HG03457 (cell line): ENCODE data around the gene SERINC1.

Source experiments
- ATAC-seq: cut with Tn5 transposase; IDR thresholded peaks from one replicate; pipeline ENCODE4 v1.9.1; 2021; ENCODE audit warnings: moderate number of reproducible peaks; ENCODE audit not compliant: unreplicated experiment

SERINC1 gene

GRCh38 chr6:122438975-122439374, 32.6 kb downstream of the SERINC1 start:
- ATAC-seq: no peak

- no peak for ATAC-seq
Measured at GRCh38 chr6:122432816-122433215, 38.8 kb downstream of the SERINC1 start.

DNA sequence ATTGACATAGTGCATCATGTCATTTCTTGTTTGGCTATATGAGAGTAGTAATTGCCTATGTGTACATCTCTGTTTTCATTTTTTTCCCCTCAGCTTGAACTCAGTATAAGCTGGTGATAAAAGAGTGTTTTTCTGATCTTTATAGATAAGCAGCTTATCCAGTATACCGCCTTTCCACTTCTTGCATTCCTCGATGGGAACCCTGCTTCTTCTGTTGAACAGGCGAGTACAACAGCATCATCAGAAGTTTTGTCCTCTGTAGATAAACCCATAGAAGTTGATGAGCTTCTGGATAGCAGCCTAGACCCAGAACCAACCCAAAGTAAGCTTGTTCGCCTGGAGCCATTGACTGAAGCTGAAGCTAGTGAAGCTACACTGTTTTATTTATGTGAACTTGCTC, 39.8 kb downstream of the SERINC1 start:
- ATAC-seq: no peak

GRCh38 chr6:122429323-122429722, 42.3 kb downstream of the SERINC1 start:
- no peak for ATAC-seq

DNA sequence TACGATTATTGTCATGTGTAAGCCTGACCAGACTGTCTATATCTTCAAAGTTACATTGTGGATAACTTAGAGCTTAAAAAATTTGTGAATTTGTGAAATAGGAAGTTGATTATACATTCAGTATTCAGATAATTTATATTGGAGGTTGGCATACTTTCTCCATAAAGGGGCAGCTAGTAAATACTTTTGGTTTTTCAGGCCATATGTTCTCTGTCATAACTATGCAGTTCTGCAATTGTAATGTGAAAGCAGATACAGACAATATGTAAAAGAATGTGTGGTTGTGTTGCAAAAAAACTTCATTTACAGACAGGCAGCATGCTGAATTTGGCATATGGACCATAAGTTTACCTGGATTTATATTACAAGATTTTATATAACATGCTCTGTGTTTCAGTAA, 42.8 kb downstream of the SERINC1 start:
- ATAC-seq: no peak

DNA sequence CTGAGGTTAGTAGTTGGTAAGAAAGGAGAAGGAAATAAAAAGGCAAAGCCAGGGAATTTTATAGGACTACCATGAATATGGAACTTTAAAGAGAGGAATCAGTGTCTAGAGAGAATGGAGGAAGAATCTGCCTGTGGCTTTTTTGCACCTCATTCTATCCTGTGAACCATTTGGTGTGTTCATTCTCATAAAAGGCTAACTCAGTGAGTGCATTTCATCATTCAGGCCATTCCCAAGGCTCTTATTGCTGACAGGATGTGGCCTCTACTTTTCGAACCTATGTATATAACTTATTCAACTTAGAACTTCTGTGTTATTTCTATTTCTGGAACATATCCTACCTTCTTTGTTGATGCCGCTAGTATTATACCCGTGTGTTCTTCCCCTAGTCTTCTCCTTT, 45.0 kb downstream of the SERINC1 start:
- no peak for ATAC-seq

GRCh38 chr6:122423734-122424133, 47.9 kb downstream of the SERINC1 start:
- no peak for ATAC-seq

DNA sequence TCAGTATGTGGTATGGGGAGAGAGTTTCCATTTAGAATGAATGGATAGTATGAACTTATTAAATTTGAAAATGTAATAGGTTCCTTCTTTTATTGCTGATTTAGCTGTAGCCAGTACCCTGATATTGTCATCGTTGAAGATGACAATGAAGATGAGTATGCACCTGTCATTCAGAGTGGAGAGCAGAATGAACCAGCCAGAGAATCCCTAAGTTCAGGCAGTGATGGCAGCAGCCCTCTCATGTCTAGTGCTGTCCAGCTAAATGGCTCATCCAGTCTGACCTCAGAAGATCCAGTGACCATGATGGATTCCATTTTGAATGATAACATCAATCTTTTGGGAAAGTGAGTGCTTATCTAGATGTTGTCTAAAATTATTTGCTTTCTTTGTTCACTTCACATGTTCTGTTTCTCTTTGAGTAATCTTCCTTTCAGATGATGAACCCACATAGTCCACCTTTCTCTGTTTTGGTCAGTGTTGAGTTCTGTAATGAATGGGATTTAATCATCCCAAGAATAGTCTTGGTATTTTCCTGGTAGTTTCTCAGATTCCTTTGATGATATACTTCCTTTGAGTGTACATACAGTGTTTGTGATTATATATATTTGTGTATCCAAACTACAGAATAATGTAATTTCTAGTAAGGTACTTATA, 48.9 kb downstream of the SERINC1 start:
- ATAC-seq: peak; percentile 65

DNA sequence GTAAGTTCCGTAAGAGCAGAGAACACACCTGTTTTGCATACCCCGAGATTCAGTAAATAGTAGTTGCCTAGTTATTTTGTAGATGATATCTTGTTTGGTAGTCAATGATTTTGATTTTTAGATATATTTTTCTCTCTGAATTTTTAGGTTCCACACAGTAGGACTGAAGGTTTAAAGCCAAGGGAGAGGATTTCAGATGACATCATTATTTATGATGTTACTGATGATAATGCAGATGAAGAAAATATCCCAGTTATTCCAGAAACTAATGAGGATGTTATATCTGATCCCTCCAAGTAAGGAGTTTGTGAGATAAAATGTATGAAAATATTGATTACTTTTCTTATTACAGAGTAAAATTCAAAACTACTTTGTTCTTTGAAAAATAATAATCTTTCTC, 49.6 kb downstream of the SERINC1 start:
- no peak for ATAC-seq

DNA sequence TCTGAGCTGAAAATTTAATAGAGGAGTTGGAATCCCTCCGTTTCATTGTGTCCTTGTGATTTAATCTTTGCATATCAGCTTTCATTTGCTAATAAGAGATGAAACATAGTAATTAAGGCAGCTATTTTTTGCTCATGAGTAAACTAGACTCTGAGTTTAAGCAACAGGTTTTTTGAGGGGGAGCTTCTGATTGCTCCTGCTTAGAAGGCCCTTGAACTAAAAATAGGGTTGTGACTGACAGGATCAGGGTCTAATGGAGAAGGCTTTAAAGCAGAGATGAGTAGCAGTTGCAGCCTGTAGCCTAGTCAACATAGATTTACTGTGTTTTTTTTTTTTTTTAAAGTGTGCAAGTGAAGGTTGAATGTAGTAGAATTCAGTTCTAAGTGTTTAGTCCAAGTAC, 54.8 kb downstream of the SERINC1 start:
- no peak for ATAC-seq

DNA sequence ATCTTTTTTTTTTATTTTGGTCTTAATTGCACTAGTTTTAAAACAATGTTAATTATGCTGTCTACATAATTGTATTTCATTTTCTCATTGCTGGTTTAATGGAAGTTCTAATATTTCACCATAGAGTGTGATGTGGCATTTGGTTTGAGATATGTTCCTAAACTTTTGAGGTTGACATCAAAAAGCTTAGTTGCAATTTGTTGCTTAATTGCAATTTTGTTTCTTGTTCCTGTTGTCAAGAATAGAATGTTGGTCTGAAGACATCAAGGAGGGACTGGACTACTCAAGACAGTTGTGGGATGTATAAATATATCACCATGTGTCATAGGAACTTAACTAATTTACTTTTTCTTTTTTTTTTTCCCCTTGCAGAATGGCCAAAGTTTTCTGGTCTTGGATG, 59.6 kb downstream of the SERINC1 start:
- no peak for ATAC-seq

DNA sequence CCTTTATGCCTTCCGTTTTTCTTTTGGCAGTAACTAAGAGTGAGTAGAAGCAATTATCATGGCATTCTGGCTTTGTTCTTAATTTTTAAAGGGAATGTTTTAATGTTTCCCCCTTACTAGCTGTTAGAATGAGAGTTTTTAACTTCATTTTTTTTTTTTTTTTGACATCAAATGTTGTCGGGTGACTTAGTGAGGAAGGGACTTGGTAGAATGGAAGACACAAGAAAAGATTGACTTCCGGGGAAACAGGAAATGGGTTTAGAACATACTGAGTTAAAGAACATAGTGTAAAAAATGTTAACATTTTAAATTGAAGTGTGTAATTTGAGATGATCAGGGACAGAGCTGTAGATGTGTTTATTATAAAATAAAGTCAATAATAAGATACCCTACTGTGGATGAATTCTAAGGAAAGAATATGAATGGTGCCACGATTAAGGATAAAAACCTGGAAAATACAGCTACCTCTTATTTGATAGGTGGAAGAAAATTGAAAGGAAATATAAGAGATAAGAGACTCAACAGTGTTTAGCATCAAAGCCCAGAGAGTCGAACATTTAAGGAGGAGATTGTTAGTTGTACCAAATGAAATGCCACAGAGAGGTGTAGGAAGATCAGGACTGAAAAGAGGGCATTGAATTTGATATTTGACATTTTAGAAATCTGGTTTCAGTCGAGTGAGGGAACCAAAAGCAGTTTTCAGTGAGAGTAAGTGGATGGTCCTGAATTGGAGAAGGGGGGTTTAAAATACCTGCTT, 62.7 kb downstream of the SERINC1 start:
- ATAC-seq: no peak

DNA sequence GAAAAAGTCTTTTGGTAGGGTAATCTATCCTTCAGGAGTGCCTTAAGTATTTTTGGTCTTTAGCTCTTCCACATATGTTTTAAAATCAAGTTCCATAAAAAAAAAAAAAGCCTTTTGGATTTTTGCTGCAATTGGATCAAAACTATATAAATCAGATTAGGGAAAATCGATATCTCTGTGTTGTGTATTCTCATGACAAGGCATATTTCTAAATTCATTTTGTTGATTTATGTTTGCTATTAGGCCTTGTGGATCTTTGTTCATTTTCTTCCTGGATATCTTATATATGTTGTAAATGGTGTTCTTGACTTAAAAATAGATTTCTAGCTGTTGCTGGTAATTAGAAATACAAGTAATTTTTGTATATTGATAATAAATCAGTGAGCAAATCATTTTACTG, 63.4 kb downstream of the SERINC1 start:
- no peak for ATAC-seq

DNA sequence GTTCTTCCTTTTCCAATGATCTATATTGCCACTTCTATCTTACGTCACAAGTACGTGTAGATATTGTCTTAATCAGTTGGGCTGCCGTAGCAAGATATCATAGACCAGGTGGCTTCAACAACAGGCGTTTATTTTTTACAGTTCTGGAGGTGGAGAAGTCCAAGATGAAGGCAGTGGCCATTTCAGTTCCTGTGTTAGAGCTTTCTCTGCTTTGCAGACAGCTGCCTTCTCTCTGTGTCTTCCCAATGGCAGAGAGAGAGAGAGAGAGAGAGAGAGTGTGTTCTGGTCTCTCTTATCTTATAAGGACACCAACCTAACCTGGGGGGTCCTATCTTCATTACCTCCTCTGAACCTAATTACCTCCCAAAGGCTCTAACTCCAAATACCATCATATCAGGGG, 63.9 kb downstream of the SERINC1 start:
- no peak for ATAC-seq

GRCh38 chr6:122406187-122406586, 65.4 kb downstream of the SERINC1 start:
- no peak for ATAC-seq

GRCh38 chr6:122405417-122405816, 66.2 kb downstream of the SERINC1 start:
- ATAC-seq: no peak

- ATAC-seq: no peak
Measured at GRCh38 chr6:122404444-122404843, 67.2 kb downstream of the SERINC1 start.

DNA sequence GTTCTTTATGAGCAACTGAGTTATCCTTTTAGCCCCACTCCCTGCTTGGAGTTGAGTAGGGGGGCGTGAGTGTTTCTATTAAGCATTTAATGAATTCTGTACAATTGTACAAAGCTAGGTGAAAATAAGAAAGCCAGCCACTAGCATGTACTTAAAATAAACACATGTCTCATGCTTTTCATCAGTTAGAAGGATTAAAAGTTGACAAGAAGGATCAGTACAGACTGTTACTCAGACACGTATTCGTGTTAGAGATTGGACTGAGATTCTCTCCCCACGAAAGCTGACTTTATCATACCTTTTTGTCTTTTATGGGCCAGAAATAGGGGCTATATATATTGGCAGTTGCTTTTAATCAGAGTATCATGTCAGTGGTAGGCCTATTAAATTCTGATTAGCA, 70.5 kb downstream of the SERINC1 start:
- ATAC-seq: no peak

DNA sequence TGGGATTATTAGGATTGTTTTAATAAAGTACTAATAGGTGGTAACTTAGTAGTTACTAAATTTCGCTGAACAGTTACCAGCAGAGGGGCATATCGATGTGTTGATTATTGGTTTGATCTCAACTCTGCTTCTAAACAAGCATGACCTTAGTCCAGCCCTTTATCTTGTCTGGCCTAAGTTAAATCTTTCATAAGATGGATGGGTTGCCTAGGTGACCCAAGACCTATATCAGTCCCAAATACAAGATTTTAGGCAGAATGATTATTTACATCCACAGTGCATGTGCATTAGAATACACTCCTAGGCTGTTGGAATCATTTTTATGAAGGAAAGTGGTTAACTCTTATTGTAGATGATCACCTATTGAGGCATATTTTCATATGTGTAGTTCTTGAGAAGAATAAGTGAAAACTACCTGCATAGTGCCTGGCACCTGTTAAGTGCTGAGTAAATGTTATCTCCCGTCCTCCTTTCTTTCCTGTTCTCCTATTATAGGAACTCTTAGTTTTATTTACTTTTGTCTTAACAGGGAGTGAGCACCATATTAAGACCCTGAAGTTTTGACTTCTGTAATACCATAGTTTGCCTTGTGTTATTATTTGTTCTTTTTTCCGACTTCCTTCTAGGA, 71.0 kb downstream of the SERINC1 start:
- no peak for ATAC-seq

DNA sequence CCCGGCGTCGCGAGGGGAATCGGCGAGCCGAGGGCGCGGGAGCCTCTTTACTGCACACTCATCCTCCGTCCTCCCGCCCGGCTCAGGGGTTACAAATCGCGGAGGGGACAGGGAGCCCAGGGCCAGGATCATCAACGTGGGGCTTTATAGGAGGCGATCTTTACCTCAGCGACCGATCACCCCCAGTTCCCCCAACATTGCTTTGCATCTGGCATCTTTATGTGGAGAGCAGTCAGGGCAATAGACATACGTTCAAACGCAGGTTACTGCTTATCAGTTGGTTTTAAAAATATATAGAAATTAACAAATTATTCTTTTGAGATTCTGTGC, 71.5 kb downstream of the SERINC1 start:
- peak; percentile 4 for ATAC-seq

- peak; percentile 100 for ATAC-seq
Measured at GRCh38 chr6:122399348-122400120, 72.1 kb downstream of the SERINC1 start, which contains the start of gene HSF2. Gene HSF2 (plus strand): TSS chr6:122399652. CDS start chr6:122399738, 86 bp downstream.

GRCh38 chr6:122399055-122399347, 72.6 kb downstream of the SERINC1 start:
- ATAC-seq: no peak
